GM13977 (cell line): Measurements from ENCODE around the gene PTPRG.

Experiments
- DNase-seq: peaks from one replicate; pipeline ENCODE4 v3.0.0; 2012; ENCODE audit warnings: low spot score
- in situ Hi-C: fragments of 300-500 bp; cut with MboI; formaldehyde crosslinking; loops from one replicate; pipeline ENCODE4 v1.12.0; 2022; ENCODE audit warnings: low sequenced_read_pairs, low pct_unique_long_range_greater_than_20kb, mixed read lengths, inconsistent platforms; ENCODE audit not compliant: unreplicated experiment
- TF ChIP-seq, protein P1 (sequence below): IDR thresholded peaks from 2 replicates; pipeline ENCODE4 v1.5.1; 2012; ENCODE audit warnings: mild to moderate bottlenecking, control low read depth; ENCODE audit not compliant: insufficient read depth; ENCODE audit errors: extremely low read depth, missing control alignments

PTPRG gene

DNA sequence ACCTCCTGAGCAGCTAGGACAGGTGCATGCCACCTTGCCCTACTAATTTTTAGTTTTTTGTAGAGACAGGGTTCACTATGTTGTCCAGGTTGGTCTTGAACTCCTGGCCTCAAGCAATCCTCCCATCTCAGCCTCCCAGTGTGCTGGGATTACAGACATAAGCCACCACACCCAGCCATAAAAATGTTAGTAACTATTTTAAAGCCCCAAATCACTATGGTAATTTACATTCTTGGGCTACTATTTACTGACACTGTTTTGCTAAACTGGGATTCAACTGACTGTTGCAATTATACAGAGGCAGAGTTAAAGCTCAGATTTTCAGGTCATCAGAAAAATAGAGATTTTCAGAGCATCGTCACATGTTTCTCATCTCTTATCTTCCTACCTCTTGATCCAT lies 553.4 kb downstream of the PTPRG start:
- in situ Hi-C loops, result no loop called here
- TF ChIP-seq, protein P1, sequence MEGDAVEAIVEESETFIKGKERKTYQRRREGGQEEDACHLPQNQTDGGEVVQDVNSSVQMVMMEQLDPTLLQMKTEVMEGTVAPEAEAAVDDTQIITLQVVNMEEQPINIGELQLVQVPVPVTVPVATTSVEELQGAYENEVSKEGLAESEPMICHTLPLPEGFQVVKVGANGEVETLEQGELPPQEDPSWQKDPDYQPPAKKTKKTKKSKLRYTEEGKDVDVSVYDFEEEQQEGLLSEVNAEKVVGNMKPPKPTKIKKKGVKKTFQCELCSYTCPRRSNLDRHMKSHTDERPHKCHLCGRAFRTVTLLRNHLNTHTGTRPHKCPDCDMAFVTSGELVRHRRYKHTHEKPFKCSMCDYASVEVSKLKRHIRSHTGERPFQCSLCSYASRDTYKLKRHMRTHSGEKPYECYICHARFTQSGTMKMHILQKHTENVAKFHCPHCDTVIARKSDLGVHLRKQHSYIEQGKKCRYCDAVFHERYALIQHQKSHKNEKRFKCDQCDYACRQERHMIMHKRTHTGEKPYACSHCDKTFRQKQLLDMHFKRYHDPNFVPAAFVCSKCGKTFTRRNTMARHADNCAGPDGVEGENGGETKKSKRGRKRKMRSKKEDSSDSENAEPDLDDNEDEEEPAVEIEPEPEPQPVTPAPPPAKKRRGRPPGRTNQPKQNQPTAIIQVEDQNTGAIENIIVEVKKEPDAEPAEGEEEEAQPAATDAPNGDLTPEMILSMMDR, result no peak
- DNase-seq, result no peak

DNA sequence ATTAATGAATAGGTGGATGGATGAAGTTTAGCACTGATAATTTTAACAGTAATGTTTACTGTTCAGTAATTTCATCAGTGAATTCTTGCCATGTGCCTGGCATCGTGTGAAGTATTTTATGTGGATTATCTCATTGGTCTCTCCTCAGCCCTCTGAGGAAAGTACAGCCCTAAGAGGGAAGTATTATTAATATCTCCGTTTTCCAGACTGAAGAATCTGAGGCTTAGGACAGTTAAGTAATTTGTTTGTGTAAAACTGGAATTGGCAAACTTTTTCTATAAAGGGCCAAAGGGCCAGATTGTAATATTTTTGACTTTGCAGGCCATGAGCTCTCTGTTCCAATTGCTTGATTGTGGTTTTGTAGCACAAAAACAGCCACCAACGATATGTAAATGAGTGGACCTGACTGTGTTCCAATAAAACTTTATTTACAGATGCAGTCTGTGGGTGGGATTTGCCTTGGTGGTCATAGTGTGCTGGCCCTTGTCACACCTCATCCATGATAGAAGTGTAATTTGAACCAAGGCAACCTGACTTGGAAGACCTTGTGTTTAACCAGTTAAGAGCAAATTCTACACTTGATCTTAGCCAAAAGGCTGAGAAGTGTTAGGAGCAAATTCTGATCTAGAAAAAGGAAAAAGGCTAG lies 556.7 kb downstream of the PTPRG start:
- TF ChIP-seq, protein P1, result no peak
- DNase-seq, result no peak
- in situ Hi-C loops, result no loop called here

DNA sequence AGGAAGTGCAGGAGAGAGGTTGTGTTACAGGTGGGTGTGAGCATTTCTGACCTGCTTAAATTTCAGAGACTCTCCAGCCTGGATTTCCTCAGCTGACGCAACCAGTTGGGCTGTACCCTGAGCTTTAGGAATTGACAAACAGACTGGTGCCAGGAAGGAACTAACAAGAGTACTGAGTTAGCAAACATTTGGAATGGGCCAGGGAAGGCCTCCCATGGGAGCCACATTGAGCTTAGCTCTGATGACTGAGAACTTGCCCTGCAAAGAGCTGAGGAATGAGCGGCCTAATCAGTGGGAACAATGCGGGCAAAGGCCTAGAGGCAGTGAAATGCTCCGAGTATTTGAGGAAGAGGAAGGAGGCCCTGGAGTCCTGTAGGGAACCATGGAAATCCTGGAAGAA lies 557.8 kb downstream of the PTPRG start:
- DNase-seq, result no peak
- in situ Hi-C loops, result no loop called here
- TF ChIP-seq, protein P1, result no peak

DNA sequence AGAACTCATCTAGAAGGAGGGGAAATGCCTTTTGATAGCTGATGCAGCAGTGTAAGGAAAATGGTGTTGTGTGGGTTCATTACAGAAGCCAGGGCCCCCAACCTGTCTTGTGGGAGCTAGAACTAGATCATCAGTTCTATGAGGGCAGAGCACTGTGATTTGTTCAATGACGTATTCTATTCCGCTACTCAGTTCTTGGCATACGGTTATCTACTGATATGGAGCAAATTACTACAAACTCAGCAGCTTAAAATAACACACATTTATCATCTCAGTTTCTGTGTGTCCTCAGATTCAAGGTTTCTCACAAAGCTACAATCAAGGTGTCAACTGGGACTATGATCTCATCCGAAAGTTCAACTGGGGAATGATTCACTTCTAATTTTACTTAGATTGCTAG lies 561.4 kb downstream of the PTPRG start:
- TF ChIP-seq, protein P1, result no peak
- in situ Hi-C loops, result no loop called here
- DNase-seq, result no peak

DNA sequence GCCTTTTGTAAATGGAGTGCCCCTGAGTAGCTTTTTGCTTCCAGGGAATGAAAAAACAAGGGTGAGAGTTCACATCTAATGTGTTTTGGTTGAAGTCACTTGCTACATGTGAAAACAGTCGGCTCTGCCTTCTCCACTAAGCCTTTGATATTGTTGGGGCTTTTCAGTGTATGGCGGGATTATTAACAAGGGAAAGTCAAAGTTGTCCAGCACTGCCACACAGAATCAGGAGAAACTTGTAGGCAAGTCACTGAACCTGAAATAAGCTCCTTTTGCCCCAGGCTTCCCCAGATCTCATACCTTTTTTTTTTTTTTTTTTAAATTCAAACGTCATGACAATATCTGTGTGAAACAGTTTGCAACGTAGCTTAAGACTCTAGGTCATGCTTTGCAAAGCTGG lies 564.0 kb downstream of the PTPRG start:
- TF ChIP-seq, protein P1, result no peak
- in situ Hi-C loops, result no loop called here
- DNase-seq, result no peak

DNA sequence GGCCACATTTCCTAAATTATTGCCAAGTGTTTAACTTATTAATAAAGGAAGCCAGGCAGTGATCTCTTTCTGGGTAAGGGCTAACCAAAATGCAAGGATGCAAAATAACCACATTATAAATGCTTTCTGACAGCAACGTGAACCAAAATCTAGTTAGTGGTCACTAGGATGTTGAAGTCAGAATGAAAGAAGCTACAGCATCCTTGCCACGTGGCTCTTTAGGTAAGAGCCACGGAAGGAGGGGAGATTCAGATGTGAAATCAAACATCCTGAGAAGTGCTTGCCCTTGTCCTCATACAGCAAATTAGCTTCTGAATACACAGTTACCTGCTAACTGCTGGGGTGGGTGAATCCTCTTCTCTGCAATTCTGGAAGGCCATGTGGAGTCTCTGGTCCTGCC lies 565.7 kb downstream of the PTPRG start:
- DNase-seq, result no peak
- TF ChIP-seq, protein P1, result no peak
- in situ Hi-C loops, result no loop called here
